HepG2 (cell line): ENCODE results near the gene BCKDHA. TPM values are rescaled to one million over a fixed set of nuclear protein-coding genes. Genes with fewer than 3 reads are reported as not detected.

Experiments
- CBX2 ChIP-seq, 2 experiments: fragments of 200-600 bp in 1 of 2; sonication (generic); formaldehyde crosslinking in 1 of 2; IDR thresholded peaks; 2 replicates each; pipeline versions ENCODE4 v1.7.0 to v1.8.1; 2018 to 2022; ENCODE audit warnings: low read depth in 2 of 2, low read length in 1 of 2, mild to moderate bottlenecking in 1 of 2, missing genetic modification reagents in 1 of 2
- CCDC6 ChIP-seq: sonication (generic); formaldehyde crosslinking; IDR thresholded peaks from 2 replicates; pipeline ENCODE4 v1.8.1; 2022; ENCODE audit warnings: mild to moderate bottlenecking, missing genetic modification reagents, moderate library complexity
- CHD4 ChIP-seq: fragments of 200-600 bp; sonication (generic); IDR thresholded peaks from 2 replicates; pipeline ENCODE4 v1.7.0; 2017; ENCODE audit warnings: mild to moderate bottlenecking, low read length, borderline replicate concordance
- ETV5 ChIP-seq: IDR thresholded peaks from 2 replicates; pipeline ENCODE4 v1.6.1; 2018; ENCODE audit warnings: missing biosample characterization, missing genetic modification reagents, inconsistent platforms, borderline replicate concordance
- FLYWCH1 ChIP-seq: sonication (generic); formaldehyde crosslinking; IDR thresholded peaks from 2 replicates; pipeline ENCODE4 v1.8.1; 2023; ENCODE audit warnings: mild to moderate bottlenecking, missing genetic modification reagents
- FOSL2 ChIP-seq: sonication (generic); formaldehyde crosslinking; IDR thresholded peaks from 2 replicates; pipeline ENCODE4 v1.4.0; 2020; ENCODE audit warnings: missing genetic modification reagents
- HCFC1 ChIP-seq: fragments of 150-350 bp; IDR thresholded peaks from 2 replicates; pipeline ENCODE4 v1.6.1; 2014; ENCODE audit warnings: low read depth, low read length
- IKZF1 ChIP-seq: fragments of 450-650 bp; IDR thresholded peaks from 2 replicates; pipeline ENCODE4 v1.7.1; 2016
- JUN ChIP-seq: sonication (generic); formaldehyde crosslinking; IDR thresholded peaks from 2 replicates; pipeline ENCODE4 v1.4.0; 2020; ENCODE audit warnings: mild to moderate bottlenecking, missing genetic modification reagents
- KLF12 ChIP-seq: sonication (generic); formaldehyde crosslinking; IDR thresholded peaks from 2 replicates; pipeline ENCODE4 v1.4.0; 2020; ENCODE audit warnings: missing genetic modification reagents, borderline replicate concordance
- MED1 ChIP-seq: sonication (generic); formaldehyde crosslinking; IDR thresholded peaks from 2 replicates; pipeline ENCODE4 v1.4.0; 2020; ENCODE audit warnings: missing genetic modification reagents
- MZF1 ChIP-seq: sonication (generic); formaldehyde crosslinking; IDR thresholded peaks from 2 replicates; pipeline ENCODE4 v1.8.1; 2023; ENCODE audit warnings: mild to moderate bottlenecking, missing genetic modification reagents, borderline replicate concordance
- PRDM10 ChIP-seq: sonication (generic); formaldehyde crosslinking; IDR thresholded peaks from 2 replicates; pipeline ENCODE4 v1.4.0; 2020; ENCODE audit warnings: low read depth, missing genetic modification reagents
- REL ChIP-seq: sonication (generic); formaldehyde crosslinking; conservative IDR thresholded peaks from 2 replicates; pipeline ENCODE4 v1.8.0; 2022; ENCODE audit warnings: mild to moderate bottlenecking, missing genetic modification reagents, moderate library complexity
- SALL1 ChIP-seq: sonication (generic); formaldehyde crosslinking; IDR thresholded peaks from 2 replicates; pipeline ENCODE4 v1.8.0; 2022; ENCODE audit warnings: mild to moderate bottlenecking, missing genetic modification reagents
- SAP130 ChIP-seq: IDR thresholded peaks from 2 replicates; pipeline ENCODE4 v1.6.1; 2016; ENCODE audit warnings: low read depth
- SMYD3 ChIP-seq: sonication (generic); formaldehyde crosslinking; IDR thresholded peaks from 2 replicates; pipeline ENCODE4 v1.8.1; 2023; ENCODE audit warnings: mild to moderate bottlenecking, missing genetic modification reagents
- ZBTB34 ChIP-seq: sonication (generic); formaldehyde crosslinking; IDR thresholded peaks from 2 replicates; pipeline ENCODE4 v1.8.0; 2022; ENCODE audit warnings: mild to moderate bottlenecking, missing genetic modification reagents
- ZBTB37 ChIP-seq: sonication (generic); formaldehyde crosslinking; IDR thresholded peaks from 2 replicates; pipeline ENCODE4 v1.4.0; 2020; ENCODE audit warnings: mild to moderate bottlenecking, missing genetic modification reagents
- ZMYM4 ChIP-seq: sonication (generic); formaldehyde crosslinking; IDR thresholded peaks from 2 replicates; pipeline ENCODE4 v1.8.1; 2023; ENCODE audit warnings: mild to moderate bottlenecking, missing genetic modification reagents
- ZNF292 ChIP-seq: sonication (generic); formaldehyde crosslinking; IDR thresholded peaks from 2 replicates; pipeline ENCODE4 v1.8.1; 2022; ENCODE audit warnings: mild to moderate bottlenecking, low read depth, missing genetic modification reagents, borderline replicate concordance
- ZNF513 ChIP-seq: sonication (generic); formaldehyde crosslinking; conservative IDR thresholded peaks from 2 replicates; pipeline ENCODE4 v1.5.0; 2020; ENCODE audit warnings: missing genetic modification reagents
- ZNF614 ChIP-seq: IDR thresholded peaks from 2 replicates; pipeline ENCODE4 v1.6.1; 2018; ENCODE audit warnings: missing biosample characterization, missing genetic modification reagents, inconsistent platforms, borderline replicate concordance
- ZNF878 ChIP-seq: sonication (generic); formaldehyde crosslinking; IDR thresholded peaks from 2 replicates; pipeline ENCODE4 v1.8.1; 2023; ENCODE audit warnings: mild to moderate bottlenecking, missing genetic modification reagents, moderate library complexity
- polyA plus RNA-seq, 8 experiments: library from polyadenylated mRNA; depleted of rRNA in 3 of 8; stranded (reverse) in 7 of 8; unstranded in 1 of 8; fragments of >200 nt; fragmentation: Illumina TruSeq in 4 of 8; extraction: Trizol in 4 of 8; gene quantifications; 2 replicates each; pipeline versions ENCODE4 v1.2.1 to v1.2.3, GENCODE V29; 2011 to 2016; ENCODE audit warnings: low read depth in 4 of 8, missing spikeins in 1 of 8, mixed read lengths in 1 of 8; ENCODE audit not compliant: insufficient read depth in 1 of 8
- total RNA-seq, 5 experiments: library from RNA; depleted of rRNA; stranded (reverse); fragments of >200 nt; fragmentation: Illumina TruSeq; extraction: Trizol; gene quantifications; 2 replicates each; pipeline ENCODE4 v1.2.3, GENCODE V29; 2016; ENCODE audit warnings: low read depth in 1 of 5

The BCKDHA gene
- total and polyA plus RNA-seq, 2 of the 13 experiments (the other 11 are each of a cell fraction or from before 2014, with no cell fraction given), result 11.8 to 31.5 TPM

GRCh38 chr19:41409288-41409687 lies 11.7 kb downstream of the BCKDHA start (continued):
- TF ChIP-seq MZF1 (CRISPR knock-in tag) (no peak), ZNF614 (peak; percentile 66; the same call in 1 of the 2 replicates), FLYWCH1 (CRISPR knock-in tag) (no peak), IKZF1 (no peak), SALL1 (CRISPR knock-in tag) (peak; percentile 19; the same call in 1 of the 2 replicates), KLF12 (CRISPR knock-in tag) (no peak), ZMYM4 (CRISPR knock-in tag) (no peak), CBX2 (IDR thresholded peaks at IDR 0.05; ENCODE audit: low read depth, low read length) (no peak), CBX2 (CRISPR knock-in tag; IDR thresholded peaks at IDR 0.05; ENCODE audit: low read depth) (no peak), ZNF292 (CRISPR knock-in tag) (peak; percentile 56; the same call in 1 of the 2 replicates), SAP130 (peak; percentile 81), ZNF513 (CRISPR knock-in tag) (no peak), ZNF878 (CRISPR knock-in tag) (0 out of 2 replicates have a peak, but pooled peaks have one; percentile 41), ZBTB37 (CRISPR knock-in tag) (no peak), JUN (CRISPR knock-in tag) (peak; percentile 88), MED1 (0 out of 2 replicates have a peak, but pooled peaks have one; percentile 39), FOSL2 (CRISPR knock-in tag) (peak; percentile 99), REL (CRISPR knock-in tag) (no peak), PRDM10 (CRISPR knock-in tag) (no peak), ETV5 (CRISPR knock-in tag) (0 out of 2 replicates have a peak, but pooled peaks have one; percentile 4), SMYD3 (CRISPR knock-in tag) (no peak), CCDC6 (no peak), CHD4 (no peak), ZBTB34 (no peak), HCFC1 (no peak)
